MM.1S (cell line): ENCODE data around the gene CYP24A1.

ENCODE experiments used
- DNase-seq: peaks from one replicate; pipeline ENCODE4 v3.0.0-alpha.2; 2015
- H2AFZ ChIP-seq: fragments of 300-600 bp; sonication (generic); 2 replicates; pipeline ENCODE4 v1.6.0; 2016; ENCODE audit warnings: antibody characterized with exemption, low read length
- H3F3A ChIP-seq: fragments of 300-600 bp; sonication (generic); 2 replicates; pipeline ENCODE4 v1.6.1; 2016; ENCODE audit warnings: mild to moderate bottlenecking, antibody characterized with exemption, low read length, moderate library complexity, mixed read lengths; ENCODE audit not compliant: insufficient read depth
- H3K27ac ChIP-seq: fragments of 300-600 bp; sonication (generic); 2 replicates; pipeline ENCODE4 v1.5.1; 2016; ENCODE audit warnings: mild to moderate bottlenecking, low read length
- H3K27me3 ChIP-seq: fragments of 300-600 bp; sonication (generic); replicated peaks from 2 replicates; pipeline ENCODE4 v1.6.0; 2016; ENCODE audit warnings: low read length; ENCODE audit not compliant: insufficient read depth
- H3K36me3 ChIP-seq: fragments of 300-600 bp; sonication (generic); replicated peaks from 2 replicates; pipeline ENCODE4 v1.6.1; 2016; ENCODE audit warnings: mild to moderate bottlenecking, low read length, mixed read lengths; ENCODE audit not compliant: insufficient read depth
- H3K4me1 ChIP-seq: fragments of 300-600 bp; sonication (generic); 2 replicates; pipeline ENCODE4 v1.6.1; 2016; ENCODE audit warnings: low read length, mixed read lengths
- H3K4me2 ChIP-seq: fragments of 300-600 bp; sonication (generic); 2 replicates; pipeline ENCODE4 v1.6.0; 2016; ENCODE audit warnings: low read depth, low read length
- H3K4me3 ChIP-seq: fragments of 300-600 bp; sonication (generic); 2 replicates; pipeline ENCODE4 v1.5.1; 2016; ENCODE audit warnings: low read length, mixed read lengths
- H3K79me2 ChIP-seq: fragments of 300-600 bp; sonication (generic); 2 replicates; pipeline ENCODE4 v1.6.1; 2016; ENCODE audit warnings: mixed run types, low read length, mixed read lengths
- H3K9ac ChIP-seq: fragments of 300-600 bp; sonication (generic); 2 replicates; pipeline ENCODE4 v1.6.1; 2016; ENCODE audit warnings: low read length, mixed read lengths
- H3K9me2 ChIP-seq: fragments of 300-600 bp; sonication (generic); replicated peaks from 2 replicates; pipeline ENCODE4 v1.6.1; 2016; ENCODE audit warnings: mild to moderate bottlenecking, low read length, mixed read lengths; ENCODE audit not compliant: insufficient read depth
- H3K9me3 ChIP-seq: fragments of 300-600 bp; sonication (generic); replicated peaks from 2 replicates; pipeline ENCODE4 v1.6.1; 2016; ENCODE audit warnings: mild to moderate bottlenecking, low read length, mixed read lengths; ENCODE audit not compliant: insufficient read depth
- H4K20me1 ChIP-seq: fragments of 300-600 bp; sonication (generic); 2 replicates; pipeline ENCODE4 v1.6.1; 2016; ENCODE audit warnings: mild to moderate bottlenecking, low read length, moderate library complexity, mixed read lengths; ENCODE audit not compliant: insufficient read depth
- CTCF ChIP-seq: fragments of 300-600 bp; sonication (generic); IDR thresholded peaks from 2 replicates; pipeline ENCODE4 v1.5.1; 2016; ENCODE audit warnings: antibody characterized with exemption, low read length, mixed read lengths
- EZH2 ChIP-seq: fragments of 300-600 bp; sonication (generic); optimal IDR thresholded peaks from 2 replicates; pipeline ENCODE3; 2017; ENCODE audit warnings: low read depth, mild to moderate bottlenecking, antibody characterized with exemption, low read length, mixed read lengths
- EZH2phosphoT487 ChIP-seq: fragments of 300-600 bp; sonication (generic); IDR thresholded peaks from 2 replicates; pipeline ENCODE4 v1.6.1; 2018; ENCODE audit warnings: antibody characterized with exemption, low read length

The CYP24A1 gene

GRCh38 chr20:54173653-54174456 lies at the start of gene CYP24A1:
Gene CYP24A1 (minus strand): TSS chr20:54173986. CDS start chr20:54173579, 407 bp downstream.
- H4K20me1 ChIP-seq = no peaks in the 10 kb centered on the region
- H3K9ac ChIP-seq = no peak within 1 kb of the TSS
- H3K4me1 ChIP-seq = no peaks in the 10 kb centered on the region
- no peaks in the 10 kb centered on the region for H3K79me2 ChIP-seq
- H3F3A ChIP-seq = no peaks in the 10 kb centered on the region
- no peak within 1 kb of the TSS for H3K27ac ChIP-seq
- H2AFZ ChIP-seq = peak within 1 kb of the TSS; percentile 54; the same call in 1 of the 2 replicates
- H3K27me3 ChIP-seq = peaks cover 23% of the 10 kb centered on the region; the same call in 1 of the 2 replicates
- peak; percentile 14 for DNase-seq
- peak within 1 kb of the TSS; percentile 57 for H3K4me2 ChIP-seq
- H3K9me3 ChIP-seq = no peaks in the 10 kb centered on the region
- H3K9me2 ChIP-seq = no peaks in the 10 kb centered on the region
- H3K36me3 ChIP-seq = no peaks in the 10 kb centered on the region
- TF ChIP-seq EZH2phosphoT487 (no peak), EZH2 (no peak), CTCF (no peak)
- peak within 1 kb of the TSS; percentile 27 for H3K4me3 ChIP-seq

GRCh38 chr20:54223285-54223684 lies 49.5 kb upstream of the CYP24A1 start:
- no peak for DNase-seq
- H3F3A ChIP-seq = 0 out of 2 replicates have a peak, but pooled peaks cover 3% of the 10 kb centered on the region
- H3K4me3 ChIP-seq = no peak overlapping the region
- H3K36me3 ChIP-seq = no peaks in the 10 kb centered on the region
- no peaks in the 10 kb centered on the region for H3K9me3 ChIP-seq
- no peaks in the 10 kb centered on the region for H4K20me1 ChIP-seq
- no peaks in the 10 kb centered on the region for H3K9me2 ChIP-seq
- H3K27me3 ChIP-seq = no peaks in the 10 kb centered on the region
- no peak for TF ChIP-seq EZH2
- TF ChIP-seq CTCF = no peak
- TF ChIP-seq EZH2phosphoT487 = no peak
- H3K79me2 ChIP-seq = no peaks in the 10 kb centered on the region
- H3K4me1 ChIP-seq = peaks cover 31% of the 10 kb centered on the region
- H3K9ac ChIP-seq = no peak overlapping the region
- H3K27ac ChIP-seq = no peak overlapping the region
- H2AFZ ChIP-seq = no peak overlapping the region
- H3K4me2 ChIP-seq = no peak overlapping the region

- no peak for DNase-seq
- H3K9ac ChIP-seq = no peak overlapping the region
- H3K4me1 ChIP-seq = peaks cover 25% of the 10 kb centered on the region
- H3K36me3 ChIP-seq = no peaks in the 10 kb centered on the region
- H2AFZ ChIP-seq = no peak overlapping the region
- peak overlapping the region; percentile 49; the same call in 1 of the 2 replicates for H3K27ac ChIP-seq
- no peaks in the 10 kb centered on the region for H3K9me3 ChIP-seq
- no peaks in the 10 kb centered on the region for H3K9me2 ChIP-seq
- no peaks in the 10 kb centered on the region for H3K27me3 ChIP-seq
- 0 out of 2 replicates have a peak, but pooled peaks cover 3% of the 10 kb centered on the region for H3F3A ChIP-seq
- no peak for TF ChIP-seq EZH2phosphoT487
- TF ChIP-seq EZH2 = no peak
- no peak for TF ChIP-seq CTCF
- no peaks in the 10 kb centered on the region for H3K79me2 ChIP-seq
- H3K4me2 ChIP-seq = no peak overlapping the region; the same call in 1 of the 2 replicates
- H3K4me3 ChIP-seq = no peak overlapping the region
- H4K20me1 ChIP-seq = no peaks in the 10 kb centered on the region
Measured at GRCh38 chr20:54221996-54222890, 48.5 kb upstream of the CYP24A1 start.
